HUES6 (cell line): ENCODE data around the gene EIF4G3.

Source experiments
- H3K27ac ChIP-seq: 2 replicates; pipeline ENCODE4 v1.7.0; 2013; ENCODE audit warnings: low read depth, mild to moderate bottlenecking, low read length, inconsistent platforms
- H3K27me3 ChIP-seq: 2 replicates; pipeline ENCODE4 v1.6.1; 2013; ENCODE audit warnings: low read length; ENCODE audit not compliant: control insufficient read depth, insufficient read depth
- H3K36me3 ChIP-seq: 2 replicates; pipeline ENCODE4 v1.6.1; 2013; ENCODE audit warnings: low read length; ENCODE audit not compliant: control insufficient read depth, insufficient read depth
- H3K4me1 ChIP-seq: 2 replicates; pipeline ENCODE4 v1.6.1; 2013; ENCODE audit warnings: low read length; ENCODE audit not compliant: control insufficient read depth, insufficient read depth
- H3K4me3 ChIP-seq: 2 replicates; pipeline ENCODE4 v1.5.1; 2013; ENCODE audit warnings: low read depth, low read length
- H3K9ac ChIP-seq: one replicate; pipeline ENCODE4 v1.6.1; 2013; ENCODE audit warnings: mild to moderate bottlenecking, low read length
- H3K9me3 ChIP-seq: 2 replicates; pipeline ENCODE4 v1.6.1; 2013; ENCODE audit warnings: low read depth, low read length; ENCODE audit not compliant: control insufficient read depth, insufficient read depth

EIF4G3 gene

GRCh38 chr1:21048462-21048861 is 128.2 kb downstream of the EIF4G3 start:
- Histone ChIP-seq H3K36me3 (peaks cover 11% of the 10 kb centered on the region; the same call in 1 of the 2 replicates), H3K4me1 (no peaks in the 10 kb centered on the region), H3K4me3 (no peak overlapping the region), H3K27me3 (no peaks in the 10 kb centered on the region), H3K9me3 (no peaks in the 10 kb centered on the region), H3K27ac (no peak overlapping the region), H3K9ac (no peak overlapping the region)

GRCh38 chr1:21046132-21046531 is 130.6 kb downstream of the EIF4G3 start:
- Histone ChIP-seq H3K27me3 (no peaks in the 10 kb centered on the region), H3K27ac (no peak overlapping the region), H3K9me3 (no peaks in the 10 kb centered on the region), H3K4me1 (no peaks in the 10 kb centered on the region), H3K4me3 (no peak overlapping the region), H3K36me3 (peaks cover 6% of the 10 kb centered on the region; the same call in 1 of the 2 replicates), H3K9ac (no peak overlapping the region)

GRCh38 chr1:21045351-21045750 is 131.3 kb downstream of the EIF4G3 start:
- H3K4me3 ChIP-seq: no peak overlapping the region
- no peaks in the 10 kb centered on the region for H3K27me3 ChIP-seq
- H3K4me1 ChIP-seq: no peaks in the 10 kb centered on the region
- no peak overlapping the region for H3K9ac ChIP-seq
- no peak overlapping the region for H3K27ac ChIP-seq
- H3K36me3 ChIP-seq: peaks cover 5% of the 10 kb centered on the region; the same call in 1 of the 2 replicates
- no peaks in the 10 kb centered on the region for H3K9me3 ChIP-seq

- Histone ChIP-seq H3K27ac (no peak overlapping the region; the same call in 1 of the 2 replicates), H3K27me3 (no peaks in the 10 kb centered on the region), H3K4me3 (no peak overlapping the region), H3K4me1 (no peaks in the 10 kb centered on the region), H3K36me3 (0 out of 2 replicates have a peak, but pooled peaks cover 5% of the 10 kb centered on the region), H3K9me3 (no peaks in the 10 kb centered on the region), H3K9ac (no peak overlapping the region)
Measured at GRCh38 chr1:21042929-21043605, 133.6 kb downstream of the EIF4G3 start.

- Histone ChIP-seq H3K9ac (no peak overlapping the region), H3K27ac (no peak overlapping the region), H3K4me1 (no peaks in the 10 kb centered on the region), H3K9me3 (no peaks in the 10 kb centered on the region), H3K27me3 (no peaks in the 10 kb centered on the region), H3K4me3 (no peak overlapping the region), H3K36me3 (0 out of 2 replicates have a peak, but pooled peaks cover 3% of the 10 kb centered on the region)
Measured at GRCh38 chr1:21041541-21041940, 135.2 kb downstream of the EIF4G3 start.

- no peak overlapping the region for H3K27ac ChIP-seq
- no peaks in the 10 kb centered on the region for H3K4me1 ChIP-seq
- no peaks in the 10 kb centered on the region for H3K27me3 ChIP-seq
- H3K4me3 ChIP-seq: no peak overlapping the region
- peaks cover 5% of the 10 kb centered on the region; the same call in 1 of the 2 replicates for H3K9me3 ChIP-seq
- H3K36me3 ChIP-seq: 0 out of 2 replicates have a peak, but pooled peaks cover 3% of the 10 kb centered on the region
- no peak overlapping the region for H3K9ac ChIP-seq
Measured at GRCh38 chr1:21037091-21037490, 139.6 kb downstream of the EIF4G3 start.

GRCh38 chr1:21035794-21036193 is 140.9 kb downstream of the EIF4G3 start:
- no peaks in the 10 kb centered on the region for H3K36me3 ChIP-seq
- H3K27me3 ChIP-seq: no peaks in the 10 kb centered on the region
- peaks cover 5% of the 10 kb centered on the region; the same call in 1 of the 2 replicates for H3K9me3 ChIP-seq
- no peak overlapping the region for H3K27ac ChIP-seq
- no peaks in the 10 kb centered on the region for H3K4me1 ChIP-seq
- no peak overlapping the region for H3K9ac ChIP-seq
- no peak overlapping the region for H3K4me3 ChIP-seq

- no peaks in the 10 kb centered on the region for H3K27me3 ChIP-seq
- H3K27ac ChIP-seq: no peak overlapping the region
- H3K4me1 ChIP-seq: no peaks in the 10 kb centered on the region
- H3K9ac ChIP-seq: no peak overlapping the region
- H3K36me3 ChIP-seq: no peaks in the 10 kb centered on the region
- no peak overlapping the region for H3K4me3 ChIP-seq
- peaks cover 5% of the 10 kb centered on the region; the same call in 1 of the 2 replicates for H3K9me3 ChIP-seq
Measured at GRCh38 chr1:21034725-21035628, 141.7 kb downstream of the EIF4G3 start.

GRCh38 chr1:21032741-21033140 is 144.0 kb downstream of the EIF4G3 start:
- Histone ChIP-seq H3K9me3 (peaks cover 5% of the 10 kb centered on the region; the same call in 1 of the 2 replicates), H3K36me3 (no peaks in the 10 kb centered on the region), H3K27ac (no peak overlapping the region), H3K27me3 (no peaks in the 10 kb centered on the region), H3K4me1 (no peaks in the 10 kb centered on the region), H3K4me3 (no peak overlapping the region), H3K9ac (no peak overlapping the region)

GRCh38 chr1:21030181-21030580 is 146.5 kb downstream of the EIF4G3 start:
- Histone ChIP-seq H3K4me1 (no peaks in the 10 kb centered on the region), H3K9ac (no peak overlapping the region), H3K4me3 (no peak overlapping the region), H3K36me3 (no peaks in the 10 kb centered on the region; the same call in 1 of the 2 replicates), H3K9me3 (peaks cover 8% of the 10 kb centered on the region; the same call in 1 of the 2 replicates), H3K27me3 (no peaks in the 10 kb centered on the region), H3K27ac (no peak overlapping the region)
